HG03108 (cell line): ENCODE results near the gene UBE2O.

ENCODE experiments used
- ATAC-seq: cut with Tn5 transposase; IDR thresholded peaks from one replicate; pipeline ENCODE4 v1.9.1; 2021; ENCODE audit warnings: moderate library complexity; ENCODE audit not compliant: unreplicated experiment

UBE2O gene

GRCh38 chr17:76487451-76488192 lies 34.7 kb upstream of the UBE2O start:
- no peak for ATAC-seq

GRCh38 chr17:76485569-76485968 lies 32.6 kb upstream of the UBE2O start:
- ATAC-seq = no peak

GRCh38 chr17:76484228-76484725 lies 31.3 kb upstream of the UBE2O start:
- ATAC-seq = no peak

- peak; percentile 54 for ATAC-seq
These were observed 28.2 kb upstream of the UBE2O start for GRCh38 chr17:76481071-76481655.

GRCh38 chr17:76480632-76481031 lies 27.7 kb upstream of the UBE2O start:
- ATAC-seq = peak; percentile 5

- ATAC-seq = no peak
These were observed 26.6 kb upstream of the UBE2O start for GRCh38 chr17:76479515-76480060.

- ATAC-seq = no peak
These were observed 26.0 kb upstream of the UBE2O start for GRCh38 chr17:76478730-76479514.

GRCh38 chr17:76478097-76478496 lies 25.1 kb upstream of the UBE2O start:
- no peak for ATAC-seq

- ATAC-seq = no peak
These were observed 24.6 kb upstream of the UBE2O start for GRCh38 chr17:76477576-76477975.

- no peak for ATAC-seq
These were observed 23.8 kb upstream of the UBE2O start for GRCh38 chr17:76476736-76477135.

GRCh38 chr17:76475302-76475701 lies 22.4 kb upstream of the UBE2O start:
- ATAC-seq = no peak

- ATAC-seq = no peak
These were observed 21.9 kb upstream of the UBE2O start for GRCh38 chr17:76474894-76475293.

GRCh38 chr17:76474238-76474637 lies 21.3 kb upstream of the UBE2O start:
- no peak for ATAC-seq

- no peak for ATAC-seq
These were observed 20.6 kb upstream of the UBE2O start for GRCh38 chr17:76473541-76473985.

GRCh38 chr17:76472726-76473125 lies 19.8 kb upstream of the UBE2O start:
- ATAC-seq = no peak

GRCh38 chr17:76472258-76472645 lies 19.3 kb upstream of the UBE2O start:
- ATAC-seq = no peak

- no peak for ATAC-seq
These were observed 18.7 kb upstream of the UBE2O start for GRCh38 chr17:76471498-76472257.

- ATAC-seq = no peak
These were observed 17.2 kb upstream of the UBE2O start for GRCh38 chr17:76469991-76470739.

GRCh38 chr17:76469076-76469990 lies 16.4 kb upstream of the UBE2O start:
- ATAC-seq = no peak
